Stimulated activated CD4-positive, alpha-beta T cell treated with anti-CD3 and anti-CD28 coated beads, Interleukin-15, amount 100 ng/mL, for 1 hour (primary cell): ENCODE measurements around the gene CHMP2A.
A peak's percentile ranks its signal among the peaks of the same experiment; 100 is the strongest.
"Not testable (repeated sequence)": the region's sequence is repeated elsewhere in the genome, so short reads cannot be mapped to it uniquely, and the experiment has no call there.

Experiments used
- DNase-seq, 2 donors: peaks; one replicate each; pipeline ENCODE4 v3.0.0-alpha.2; 2020; ENCODE audit warnings: low read depth in 1 of 2, low spot score in 1 of 2

The CHMP2A gene

DNA sequence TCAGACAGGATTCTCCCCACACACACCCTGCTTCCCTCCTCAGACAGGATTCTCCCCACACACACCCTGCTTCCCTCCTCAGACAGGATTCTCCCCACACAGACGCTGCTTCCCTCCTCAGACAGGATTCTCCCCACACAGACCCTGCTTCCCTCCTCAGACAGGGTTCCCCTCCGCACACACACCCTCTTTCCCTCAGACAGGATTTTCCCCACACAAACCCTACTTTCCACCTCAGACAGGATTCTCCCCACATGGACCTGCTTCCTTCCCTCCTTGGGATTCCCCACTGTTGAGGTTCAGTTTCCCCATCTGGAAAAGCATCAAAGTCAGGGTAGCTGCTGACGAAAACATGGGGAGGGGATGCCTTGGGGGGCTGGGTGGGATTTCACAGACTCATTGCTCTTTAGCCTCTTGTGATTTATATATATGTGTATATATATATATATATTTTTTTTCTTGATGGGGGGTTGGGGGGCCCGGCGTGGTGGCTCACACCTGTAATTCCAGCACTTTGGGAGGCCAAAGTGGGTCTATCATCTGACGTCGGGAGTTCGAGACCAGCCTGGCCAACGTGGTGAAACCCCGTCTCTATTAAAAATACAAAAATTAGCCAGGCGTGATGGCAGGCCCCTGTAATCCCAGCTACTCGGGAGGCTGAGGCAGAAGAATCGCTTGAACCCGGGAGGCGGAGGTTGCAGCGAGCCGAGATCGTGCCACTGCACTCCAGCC, 12.1 kb downstream of the CHMP2A start:
- not testable (repeated sequence) for DNase-seq

GRCh38 chr19:58539169-58539559, 15.7 kb downstream of the CHMP2A start:
- DNase-seq, result not testable (repeated sequence)

DNA sequence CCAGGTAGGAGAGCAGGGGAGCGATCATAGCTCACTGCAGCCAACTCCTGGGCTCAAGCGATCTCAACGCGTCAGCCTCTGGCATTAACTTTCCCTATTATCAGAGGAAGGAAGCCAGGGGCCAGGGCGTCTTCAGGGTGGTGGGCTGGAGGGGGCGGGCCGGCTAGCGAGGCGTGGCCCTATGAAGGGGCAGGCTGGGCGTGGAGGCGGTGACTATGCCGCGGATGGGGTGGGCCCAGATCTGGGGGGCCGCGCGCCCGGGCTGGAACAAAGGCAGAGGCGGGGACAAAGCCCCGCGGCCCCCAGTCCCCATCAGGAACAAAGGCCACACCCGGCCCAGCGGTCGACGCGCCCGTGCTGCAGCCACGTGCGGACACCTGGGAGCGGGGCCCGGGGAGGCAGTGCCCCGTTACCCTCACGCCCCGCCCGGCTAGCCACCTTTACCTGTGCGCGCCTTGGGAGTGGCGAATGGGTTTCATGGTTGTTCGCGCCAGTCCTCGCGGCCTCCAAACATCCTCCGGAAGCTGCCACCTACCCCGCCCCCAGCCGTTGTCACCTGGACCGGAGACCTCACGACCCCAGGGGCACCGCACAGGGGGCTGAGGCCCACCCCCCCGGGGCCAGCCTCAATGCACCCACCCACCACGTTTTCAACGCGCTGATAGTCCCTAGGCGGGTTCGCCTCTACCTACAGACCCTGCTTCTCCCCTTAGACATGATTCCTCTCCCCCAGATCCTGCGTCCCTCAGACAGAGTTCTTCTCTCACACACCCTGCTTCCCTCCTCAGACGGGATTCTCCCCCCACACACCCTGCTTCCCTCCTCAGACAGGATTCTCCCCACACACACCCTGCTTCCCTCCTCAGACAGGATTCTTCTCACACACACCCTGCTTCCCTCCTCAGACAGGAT, 16.4 kb downstream of the CHMP2A start:
- DNase-seq, result no peak

GRCh38 chr19:58536852-58537798, 17.8 kb downstream of the CHMP2A start:
- no peak for DNase-seq

DNA sequence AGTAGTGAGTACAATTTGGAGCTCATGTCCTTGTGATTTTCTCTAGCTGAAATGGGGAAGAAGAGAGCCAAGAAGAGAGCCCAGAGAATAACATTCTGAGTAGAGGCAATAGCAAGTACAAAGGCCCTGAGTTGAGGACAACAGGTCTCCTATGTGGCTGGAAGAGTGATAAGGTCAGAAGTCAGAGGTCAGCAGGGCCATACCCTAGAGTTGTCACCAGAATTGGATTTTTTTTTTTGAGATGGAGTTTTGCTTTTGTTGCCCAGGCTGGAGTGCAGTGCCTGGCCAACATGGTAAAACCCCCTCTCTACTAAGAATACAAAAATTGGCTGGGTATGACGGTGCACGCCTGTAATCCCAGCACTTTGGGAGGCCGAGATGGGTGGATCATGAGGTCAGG, 19.0 kb downstream of the CHMP2A start:
- no peak for DNase-seq

DNA sequence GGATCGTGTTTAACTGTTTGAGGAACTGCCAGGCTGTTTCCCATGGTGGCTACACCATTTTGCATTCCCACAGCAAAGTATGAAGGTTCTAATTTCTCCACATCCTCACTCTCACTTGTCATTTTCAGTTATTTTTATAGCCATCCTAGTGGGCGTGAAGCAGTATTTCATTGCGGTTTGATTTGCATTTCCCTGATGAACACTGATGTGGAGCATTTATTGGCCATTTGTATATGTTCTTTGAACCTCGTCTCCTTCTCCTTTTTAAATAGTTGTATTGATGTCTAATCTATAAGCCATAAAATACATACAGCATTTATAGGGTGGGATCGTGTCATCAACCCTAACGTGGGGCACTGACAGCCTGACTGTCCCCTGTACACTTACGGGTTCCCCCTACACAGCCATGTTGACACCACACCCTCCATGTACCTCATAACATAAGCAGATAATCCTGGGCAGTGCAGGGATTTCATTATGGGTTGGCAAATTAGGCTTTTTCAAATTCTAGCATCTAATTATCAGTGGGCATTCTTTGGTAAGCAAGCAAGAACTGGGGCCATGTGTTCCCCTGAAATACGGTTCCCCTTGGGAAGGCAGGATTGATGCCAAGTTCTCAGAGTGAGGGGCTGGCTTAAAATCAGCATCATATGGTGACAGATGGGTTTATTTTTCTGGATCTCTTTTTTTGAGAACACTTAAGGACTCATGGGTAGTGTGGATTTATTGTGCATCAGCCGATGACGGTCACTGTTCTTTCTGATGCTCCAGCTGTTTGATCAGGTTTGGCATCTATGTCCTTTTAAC, 23.7 kb downstream of the CHMP2A start:
- DNase-seq, result no peak

- no peak for DNase-seq
Observed at GRCh38 chr19:58529405-58529804, 25.5 kb downstream of the CHMP2A start.

DNA sequence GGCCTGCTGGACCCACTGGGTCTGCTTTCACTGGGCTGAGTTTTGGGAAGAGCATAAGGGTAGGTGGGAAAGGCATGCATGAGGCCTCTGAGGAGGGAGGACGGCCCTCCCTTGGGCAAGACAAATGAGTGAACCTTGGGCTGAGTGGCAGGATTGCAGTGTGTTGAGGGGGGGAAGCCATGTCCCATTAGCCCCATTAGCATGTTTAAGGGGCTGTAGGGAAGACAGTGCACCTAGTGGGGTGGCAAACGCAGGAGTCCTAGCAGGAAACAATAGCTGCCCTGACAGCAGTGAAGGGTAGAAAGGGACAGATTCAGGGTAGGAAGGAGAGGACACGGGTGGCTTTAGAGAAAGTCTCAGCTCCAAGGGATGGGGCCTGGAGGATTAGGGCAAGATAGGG, 32.2 kb downstream of the CHMP2A start:
- no peak for DNase-seq

DNA sequence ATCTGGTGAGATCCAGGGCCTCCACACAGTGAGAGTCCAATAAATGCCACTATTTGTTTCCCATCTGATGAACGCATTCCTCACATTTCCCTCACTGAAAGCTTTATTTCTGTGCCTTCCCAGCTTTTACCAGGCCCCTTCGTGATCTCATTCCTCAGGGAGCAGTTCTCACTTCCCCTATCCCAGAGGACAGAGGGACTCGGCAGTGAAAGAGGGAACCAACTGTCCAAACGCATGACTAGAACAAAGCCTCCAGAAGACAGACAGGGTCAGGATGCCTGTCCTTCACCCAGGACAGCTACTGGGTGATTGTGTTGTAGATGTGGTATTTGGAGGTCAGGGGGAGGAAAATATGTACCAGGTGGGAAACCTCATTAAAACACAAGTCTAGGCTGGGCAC, 33.3 kb downstream of the CHMP2A start:
- DNase-seq, result no peak

- no peak for DNase-seq
Observed at GRCh38 chr19:58520257-58520599, 34.7 kb downstream of the CHMP2A start.

DNA sequence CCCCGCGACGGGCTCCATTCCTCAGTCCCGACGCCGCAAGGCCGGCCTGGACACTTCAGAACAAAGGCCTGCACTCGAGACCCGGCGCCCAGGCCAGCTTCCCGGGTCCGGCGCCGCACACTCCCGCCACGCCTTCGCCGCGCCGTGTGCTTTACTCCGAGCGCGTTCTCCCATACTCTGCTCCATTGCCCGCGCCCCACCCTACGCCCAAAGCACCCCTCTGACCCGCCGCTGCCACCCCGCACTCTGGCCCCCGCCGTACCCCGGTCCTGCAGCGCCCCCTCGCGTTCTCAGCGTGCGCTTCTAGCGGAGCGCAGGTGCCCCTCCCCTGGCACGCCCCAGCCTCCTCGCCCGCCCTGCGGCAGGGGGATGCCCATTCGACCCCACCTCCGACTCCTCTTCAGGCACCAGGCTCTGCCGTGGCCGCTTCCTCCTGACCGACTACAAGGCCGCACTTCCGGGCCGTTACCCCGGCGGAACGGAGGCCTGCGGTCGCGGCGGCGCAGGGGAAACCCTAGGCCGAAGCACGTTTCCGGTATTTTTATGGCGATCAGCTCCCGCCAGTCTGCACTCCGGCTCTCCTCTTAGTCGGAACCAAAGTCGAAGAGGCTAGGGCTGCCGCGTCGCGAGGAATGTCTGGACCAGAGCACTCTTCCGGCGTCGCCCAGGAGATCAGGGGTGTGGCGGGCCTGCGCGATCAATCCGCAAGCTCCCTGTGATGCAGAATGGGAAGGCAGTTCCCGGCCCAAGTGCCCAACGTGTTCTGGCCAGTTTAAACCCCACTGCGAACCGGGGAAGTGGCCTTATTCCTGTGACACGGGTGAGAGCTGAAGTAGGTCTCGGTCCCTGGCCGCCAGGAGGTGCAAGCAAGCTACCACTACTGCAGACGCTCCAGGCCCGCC, 35.3 kb downstream of the CHMP2A start, which contains the start of gene ZBTB45:
ZBTB45 (minus strand) TSS at position 456 of the 902 bp plus-strand sequence. CDS start 2,137 bp downstream, outside the sequence.
- DNase-seq, result peak; percentile 74 to 84

- peak in 1 of 2 donors; percentile 21 for DNase-seq
Observed at GRCh38 chr19:58519087-58519354, 35.9 kb downstream of the CHMP2A start.

DNA sequence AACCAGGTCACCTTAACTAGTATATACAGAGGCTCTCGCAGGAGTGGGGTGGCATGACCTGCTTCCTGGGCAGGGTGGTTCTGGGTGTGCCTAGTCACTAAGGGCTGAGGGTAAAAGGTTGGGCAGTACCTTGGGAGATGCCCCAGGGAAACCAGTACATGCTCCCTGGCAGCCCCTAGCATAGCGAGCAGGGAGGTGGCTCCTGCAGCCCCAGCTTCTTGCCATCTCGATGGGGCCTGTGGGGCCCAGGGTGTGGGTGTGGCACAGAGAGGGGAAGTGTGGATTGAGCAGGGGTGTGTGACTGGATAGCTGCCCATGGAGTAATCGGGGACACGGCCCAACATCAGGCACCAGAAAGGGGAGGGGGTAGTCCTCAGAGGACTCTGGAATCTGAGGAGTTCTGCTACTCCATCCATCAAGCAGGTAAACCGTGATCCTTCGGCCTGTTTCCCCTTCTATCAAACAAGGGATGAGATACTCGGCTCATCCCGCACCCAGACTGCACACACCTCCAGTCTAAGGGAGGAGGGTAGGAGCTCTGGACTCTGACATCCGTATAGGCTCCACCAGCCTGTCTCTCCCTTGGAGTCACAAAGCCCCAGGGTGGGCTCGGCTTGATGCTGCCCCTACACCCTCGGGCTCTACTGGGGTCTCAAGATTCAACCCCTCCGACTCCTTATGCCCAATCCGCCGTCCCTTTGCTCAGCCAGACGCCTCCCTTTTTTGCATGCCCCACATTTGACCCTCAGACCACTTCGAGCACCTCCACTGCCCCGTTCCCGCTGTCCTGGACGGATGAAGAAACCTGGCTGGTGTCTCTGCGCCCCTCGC, 36.4 kb downstream of the CHMP2A start:
- DNase-seq, result no peak

GRCh38 chr19:58516964-58517833, 37.7 kb downstream of the CHMP2A start:
- no peak for DNase-seq

GRCh38 chr19:58516246-58516836, 38.6 kb downstream of the CHMP2A start:
- no peak for DNase-seq

- no peak for DNase-seq
Observed at GRCh38 chr19:58515259-58515658, 39.6 kb downstream of the CHMP2A start.

DNA sequence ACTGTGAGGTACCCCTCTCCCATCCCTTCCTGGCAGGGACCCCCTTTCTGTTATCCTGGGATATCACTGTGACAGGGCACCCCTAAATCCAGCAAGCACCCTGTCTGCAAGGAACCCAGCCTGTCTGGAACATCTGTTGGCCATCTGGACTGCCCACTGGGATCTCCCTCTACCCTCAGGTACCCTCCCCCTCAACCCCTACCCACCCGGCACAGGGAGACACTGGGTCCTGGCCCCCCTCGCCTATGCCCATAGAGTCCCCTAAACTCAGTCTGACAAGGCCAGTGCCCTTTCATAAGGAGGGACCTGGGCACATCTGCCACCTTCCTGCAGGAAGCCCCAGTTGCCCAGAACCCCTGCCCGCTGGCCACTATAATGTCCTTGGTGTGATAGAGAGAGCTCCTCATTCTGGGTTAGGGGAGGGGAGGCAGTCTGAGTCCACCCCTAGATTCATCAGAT, 40.3 kb downstream of the CHMP2A start:
- no peak for DNase-seq
